Measurements from ENCODE around the gene FAM217A.

FAM217A gene

GRCh38 chr6:4084444-4085331, 5.8 kb upstream of the FAM217A start:
- DNase-seq = no peak

- DNase-seq = no peak
Observed at GRCh38 chr6:4074478-4075235, 4.3 kb downstream of the FAM217A start.

- no peak for DNase-seq
Observed at GRCh38 chr6:4071330-4071729, 7.6 kb downstream of the FAM217A start.

GRCh38 chr6:4069199-4069598, 9.7 kb downstream of the FAM217A start:
- DNase-seq = no peak

- DNase-seq = no peak
Observed at GRCh38 chr6:4067673-4068072, 11.3 kb downstream of the FAM217A start.

- no peak for DNase-seq
Observed at GRCh38 chr6:4066029-4066755, 12.7 kb downstream of the FAM217A start.

GRCh38 chr6:4059115-4059777, 19.7 kb downstream of the FAM217A start:
- DNase-seq = no peak

- DNase-seq = no peak
Observed at GRCh38 chr6:4057036-4057435, 21.9 kb downstream of the FAM217A start.

- no peak for DNase-seq
Observed at GRCh38 chr6:4055420-4056041, 23.4 kb downstream of the FAM217A start.

GRCh38 chr6:4049246-4049645, 29.7 kb downstream of the FAM217A start:
- no peak for DNase-seq

GRCh38 chr6:4041480-4041879, 37.5 kb downstream of the FAM217A start:
- no peak for DNase-seq

- no peak for DNase-seq
Observed at GRCh38 chr6:4039348-4039747, 39.6 kb downstream of the FAM217A start.

- no peak for DNase-seq
Observed at GRCh38 chr6:4036581-4036980, 42.4 kb downstream of the FAM217A start.

GRCh38 chr6:4032475-4032874, 46.5 kb downstream of the FAM217A start:
- no peak for DNase-seq

GRCh38 chr6:4031442-4031841, 47.5 kb downstream of the FAM217A start:
- DNase-seq = no peak

- no peak for DNase-seq
Observed at GRCh38 chr6:4030669-4031068, 48.3 kb downstream of the FAM217A start.

- no peak for DNase-seq
Observed at GRCh38 chr6:4029687-4030086, 49.2 kb downstream of the FAM217A start.

GRCh38 chr6:4028051-4028450, 50.9 kb downstream of the FAM217A start:
- DNase-seq = no peak

- DNase-seq = no peak
Observed at GRCh38 chr6:4025681-4026080, 53.3 kb downstream of the FAM217A start.

- DNase-seq = no peak
Observed at GRCh38 chr6:4023240-4023639, 55.7 kb downstream of the FAM217A start.

- DNase-seq = no peak
Observed at GRCh38 chr6:4021854-4022695, 56.9 kb downstream of the FAM217A start.
